NCI-H510A (cell line): ENCODE results near the gene PDXK.

ENCODE experiments used
- DNase-seq: peaks from one replicate; lab custom pipeline; 2025; lab: John Stamatoyannopoulos, UW

The PDXK gene

GRCh38 chr21:43763901-43764523, 45.1 kb downstream of the PDXK start:
- no peak for DNase-seq

- DNase-seq = no peak
Observed at GRCh38 chr21:43764576-43765495, 45.9 kb downstream of the PDXK start.

- peak; percentile 47 for DNase-seq
Observed at GRCh38 chr21:43766734-43767497, 48.0 kb downstream of the PDXK start.

GRCh38 chr21:43767498-43767983, 48.6 kb downstream of the PDXK start:
- no peak for DNase-seq

- DNase-seq = no peak
Observed at GRCh38 chr21:43767984-43768867, 49.3 kb downstream of the PDXK start.

GRCh38 chr21:43768868-43769167, 49.9 kb downstream of the PDXK start:
- DNase-seq = no peak

- no peak for DNase-seq
Observed at GRCh38 chr21:43769325-43769958, 50.5 kb downstream of the PDXK start.

GRCh38 chr21:43770066-43770655, 51.2 kb downstream of the PDXK start:
- DNase-seq = no peak

GRCh38 chr21:43771199-43771675, 52.3 kb downstream of the PDXK start:
- no peak for DNase-seq

GRCh38 chr21:43771698-43772424, 52.9 kb downstream of the PDXK start:
- no peak for DNase-seq

GRCh38 chr21:43772425-43772821, 53.5 kb downstream of the PDXK start:
- DNase-seq = no peak

- no peak for DNase-seq
Observed at GRCh38 chr21:43774163-43774562, 55.2 kb downstream of the PDXK start.

- no peak for DNase-seq
Observed at GRCh38 chr21:43775190-43775589, 56.3 kb downstream of the PDXK start.

- DNase-seq = peak; percentile 72
Observed at GRCh38 chr21:43775795-43776430, 57.0 kb downstream of the PDXK start, which contains the start of gene CSTB. Gene CSTB (minus strand): TSS chr21:43776308. CDS start chr21:43776269, 39 bp downstream.

- no peak for DNase-seq
Observed at GRCh38 chr21:43777953-43778352, 59.0 kb downstream of the PDXK start.

- DNase-seq = no peak
Observed at GRCh38 chr21:43778469-43779335, 59.8 kb downstream of the PDXK start.

GRCh38 chr21:43779660-43780059, 60.7 kb downstream of the PDXK start:
- peak; percentile 36 for DNase-seq

- DNase-seq = no peak
Observed at GRCh38 chr21:43781846-43782245, 62.9 kb downstream of the PDXK start.
